SK-N-MC (cell line): Measurements from ENCODE around the gene MGMT.

Source experiments
- DNase-seq: peaks from one replicate; pipeline ENCODE4 v3.0.0-alpha.2; 2011; ENCODE audit warnings: low read depth, low spot score
- H3K27ac ChIP-seq: fragments of 200-600 bp; sonication (generic); 2 replicates; pipeline ENCODE4 v1.5.1; 2016; ENCODE audit warnings: mixed run types
- H3K36me3 ChIP-seq: fragments of 200-600 bp; sonication (generic); 2 replicates; pipeline ENCODE4 v1.6.1; 2017; ENCODE audit warnings: antibody characterized with exemption, low read length, mixed read lengths; ENCODE audit not compliant: insufficient read depth
- H3K4me3 ChIP-seq: fragments of 200-600 bp; sonication (generic); 2 replicates; pipeline ENCODE4 v1.5.1; 2016
- H3K9ac ChIP-seq: fragments of 200-600 bp; sonication (generic); 2 replicates; pipeline ENCODE4 v1.8.0; 2017; ENCODE audit warnings: mixed run types, mixed read lengths; ENCODE audit not compliant: insufficient read length
- H3K9me3 ChIP-seq: fragments of 200-600 bp; sonication (generic); 2 replicates; pipeline ENCODE4 v1.6.1; 2017; ENCODE audit warnings: low read depth, mild to moderate bottlenecking, antibody characterized with exemption, low read length, moderate library complexity, mixed read lengths
- EZH2 ChIP-seq: fragments of 200-600 bp; sonication (generic); IDR thresholded peaks from one replicate; pipeline ENCODE4 v1.6.1; 2017; ENCODE audit warnings: antibody characterized with exemption
- FOXP2 ChIP-seq: optimal IDR thresholded peaks from 2 replicates; pipeline ENCODE3; 2011; ENCODE audit warnings: mild to moderate bottlenecking, moderate library complexity; ENCODE audit not compliant: insufficient read depth; ENCODE audit errors: extremely low read length, control extremely low read depth
- POLR2AphosphoS5 ChIP-seq: IDR thresholded peaks from 2 replicates; pipeline ENCODE4 v1.6.1; 2012; ENCODE audit warnings: mild to moderate bottlenecking, low read depth, low read length, borderline replicate concordance

The MGMT gene

GRCh38 chr10:129706523-129706922 lies 239.5 kb downstream of the MGMT start:
- no peak overlapping the region for H3K9ac ChIP-seq
- TF ChIP-seq FOXP2 (no peak), EZH2 (no peak), POLR2AphosphoS5 (no peak)

GRCh38 chr10:129707406-129708388 lies 240.7 kb downstream of the MGMT start:
- Histone ChIP-seq H3K9me3 (no peaks in the 10 kb centered on the region), H3K36me3 (no peaks in the 10 kb centered on the region), H3K9ac (no peak overlapping the region), H3K27ac (no peak overlapping the region), H3K4me3 (no peak overlapping the region; the same call in 1 of the 2 replicates)
- TF ChIP-seq POLR2AphosphoS5: no peak
- no peak for TF ChIP-seq FOXP2
- TF ChIP-seq EZH2: no peak
- no peak for DNase-seq

More at GRCh38 chr10:129706523-129706922, 239.5 kb downstream of the MGMT start:
- no peaks in the 10 kb centered on the region for H3K36me3 ChIP-seq
- DNase-seq: no peak
- no peaks in the 10 kb centered on the region for H3K9me3 ChIP-seq
- H3K27ac ChIP-seq: no peak overlapping the region
- H3K4me3 ChIP-seq: no peak overlapping the region

DNA sequence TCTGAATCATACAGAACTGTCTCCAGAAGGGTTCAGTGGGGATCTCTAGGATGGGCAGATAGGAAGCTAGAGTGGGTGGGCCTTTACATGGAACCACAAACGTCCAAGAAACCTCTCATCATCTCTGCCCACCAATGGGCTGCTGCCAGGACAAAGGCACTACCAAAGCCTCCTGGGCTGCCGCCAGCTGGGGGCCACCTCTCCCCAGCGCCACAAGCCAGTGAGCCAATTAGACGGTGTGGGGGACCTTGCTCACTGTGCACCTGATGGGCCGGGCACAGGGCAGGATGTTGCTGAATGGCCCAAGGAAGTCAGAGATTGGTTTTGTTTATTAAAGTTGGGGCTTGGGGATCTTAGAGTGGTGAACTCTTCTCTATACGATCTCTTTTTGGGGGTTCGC lies 242.1 kb downstream of the MGMT start:
- no peak for DNase-seq
- Histone ChIP-seq H3K36me3 (no peaks in the 10 kb centered on the region), H3K4me3 (no peak overlapping the region), H3K9me3 (no peaks in the 10 kb centered on the region), H3K27ac (no peak overlapping the region), H3K9ac (no peak overlapping the region)
- TF ChIP-seq FOXP2: no peak
- TF ChIP-seq EZH2: no peak
- no peak for TF ChIP-seq POLR2AphosphoS5

DNA sequence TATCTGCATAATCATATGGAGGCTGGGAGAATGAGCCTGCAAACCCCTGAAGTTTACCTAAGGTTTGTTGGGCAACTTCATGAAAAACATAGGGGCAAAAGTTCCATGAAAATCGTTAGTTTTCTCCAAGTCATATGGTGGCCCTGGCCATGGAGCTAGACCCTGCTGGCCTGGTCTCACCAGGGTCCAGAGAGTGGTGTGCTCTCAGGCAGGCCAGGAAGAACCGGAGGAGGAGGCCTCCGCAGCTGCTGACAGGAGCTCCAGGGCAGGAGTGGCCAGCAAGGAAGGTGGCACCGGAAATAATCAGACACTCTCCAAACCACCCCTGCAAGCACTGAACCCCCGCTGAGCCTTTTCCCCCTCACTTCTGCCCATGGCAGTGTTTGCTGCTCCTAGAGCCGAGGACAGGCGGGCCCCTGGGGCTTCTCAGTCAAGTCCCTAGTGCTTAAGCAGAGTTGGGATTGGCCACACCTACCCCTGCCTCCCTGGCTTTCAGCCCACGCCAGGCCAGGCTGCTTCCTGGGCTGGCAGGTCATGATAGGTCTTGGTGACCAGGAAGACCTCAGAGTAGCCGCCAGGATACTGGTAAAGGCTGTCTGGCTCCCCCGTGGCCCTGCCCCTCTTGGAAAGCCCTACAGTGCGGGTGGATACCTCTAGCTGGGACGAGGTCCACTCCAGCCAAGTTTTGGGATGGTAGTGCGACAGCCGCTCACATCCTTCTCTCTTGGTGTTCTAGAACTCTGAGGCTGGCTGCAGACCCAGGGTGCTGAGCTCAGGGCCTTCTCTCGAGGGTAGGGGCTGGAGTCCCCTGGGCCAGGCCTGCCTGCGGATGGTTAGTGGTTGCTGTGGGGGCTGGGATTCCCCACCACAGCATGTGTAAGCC lies 242.8 kb downstream of the MGMT start:
- no peak overlapping the region for H3K27ac ChIP-seq

GRCh38 chr10:129710510-129710847 lies 243.4 kb downstream of the MGMT start:
- Histone ChIP-seq H3K36me3 (no peaks in the 10 kb centered on the region), H3K27ac (no peak overlapping the region), H3K9me3 (no peaks in the 10 kb centered on the region), H3K9ac (no peak overlapping the region), H3K4me3 (no peak overlapping the region)
- no peak for DNase-seq
- TF ChIP-seq FOXP2: no peak
- no peak for TF ChIP-seq POLR2AphosphoS5
- TF ChIP-seq EZH2: no peak

More for the DNA sequence above, 242.8 kb downstream of the MGMT start:
- DNase-seq: no peak
- Histone ChIP-seq H3K4me3 (no peak overlapping the region), H3K36me3 (no peaks in the 10 kb centered on the region), H3K9me3 (no peaks in the 10 kb centered on the region), H3K9ac (no peak overlapping the region)
- TF ChIP-seq FOXP2 (no peak), EZH2 (no peak)

DNA sequence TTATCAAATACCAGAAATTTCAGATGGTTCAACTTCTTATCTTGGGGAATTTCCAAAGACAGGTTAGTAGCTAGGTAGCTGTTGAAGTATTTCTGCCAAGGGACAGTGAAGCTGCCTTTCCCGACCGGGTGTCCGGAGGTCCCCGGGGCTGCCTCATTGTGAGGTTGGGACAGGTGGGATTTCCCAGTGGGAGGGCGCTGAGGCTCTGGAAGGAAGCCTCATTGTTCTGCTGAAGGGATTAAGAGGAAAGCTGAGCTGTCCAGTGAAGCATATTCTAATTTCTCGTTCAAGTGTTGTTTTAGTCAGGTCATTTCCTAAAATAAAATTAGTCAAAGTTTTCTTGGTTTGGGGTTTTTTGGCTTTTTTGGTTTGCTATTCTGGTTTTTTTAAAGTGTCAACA lies 244.2 kb downstream of the MGMT start:
- Histone ChIP-seq H3K27ac (no peak overlapping the region), H3K9ac (no peak overlapping the region), H3K4me3 (no peak overlapping the region), H3K36me3 (no peaks in the 10 kb centered on the region), H3K9me3 (no peaks in the 10 kb centered on the region)
- no peak for TF ChIP-seq FOXP2
- TF ChIP-seq POLR2AphosphoS5: no peak
- TF ChIP-seq EZH2: no peak
- no peak for DNase-seq

GRCh38 chr10:129712000-129712399 lies 245.0 kb downstream of the MGMT start:
- Histone ChIP-seq H3K4me3 (no peak overlapping the region), H3K27ac (no peak overlapping the region), H3K9me3 (no peaks in the 10 kb centered on the region), H3K36me3 (no peaks in the 10 kb centered on the region), H3K9ac (no peak overlapping the region)
- no peak for DNase-seq
- TF ChIP-seq POLR2AphosphoS5 (no peak), EZH2 (no peak)

DNA sequence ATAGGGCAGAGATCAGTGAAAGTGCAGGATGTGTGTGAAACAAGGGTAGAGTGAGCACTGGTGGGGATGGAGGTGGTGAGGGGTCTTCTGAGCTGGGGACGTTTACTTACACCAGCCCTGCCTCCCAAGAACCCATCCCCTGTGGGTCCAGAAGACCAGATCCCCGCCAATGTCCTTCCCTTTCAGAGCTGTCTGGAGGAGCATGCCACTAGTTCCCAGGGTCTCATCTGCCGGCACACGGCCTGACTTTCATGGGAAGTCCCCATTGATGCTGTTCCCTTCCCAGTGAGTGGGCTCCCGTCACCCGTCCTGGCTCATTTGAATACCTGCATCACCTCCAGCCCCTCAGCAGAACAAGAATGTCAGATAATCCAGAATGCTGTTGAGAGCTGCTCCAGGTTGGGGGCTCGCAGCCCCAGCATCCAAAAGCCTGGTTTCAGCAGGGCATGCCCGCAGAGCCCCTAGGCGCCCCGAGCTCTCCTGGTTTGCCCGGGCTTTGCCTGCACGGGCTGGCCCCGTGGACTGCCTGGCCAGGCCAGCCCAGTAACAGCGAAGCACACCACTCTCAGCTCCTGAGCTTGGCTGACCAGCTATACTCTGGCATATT lies 246.7 kb downstream of the MGMT start:
- no peaks in the 10 kb centered on the region for H3K36me3 ChIP-seq
- H3K27ac ChIP-seq: no peak overlapping the region
- no peaks in the 10 kb centered on the region for H3K9me3 ChIP-seq
- no peak overlapping the region for H3K4me3 ChIP-seq
- H3K9ac ChIP-seq: no peak overlapping the region
- DNase-seq: no peak
- TF ChIP-seq EZH2 (no peak), POLR2AphosphoS5 (no peak), FOXP2 (no peak)
